Activated T-cell treated with anti-CD3 and anti-CD28 coated beads, Interleukin-2, amount 50 U/mL, for 24 hours (primary cell): ENCODE data around the gene CTBP2.

Source experiments
- DNase-seq: peaks from one replicate; pipeline ENCODE4 v3.0.0-alpha.2; 2020
- H3K27ac Mint-ChIP-seq: 2 replicates; pipeline ENCODE4 v1.8.0; 2020; ENCODE audit warnings: mild to moderate bottlenecking, mixed read lengths
- H3K27me3 Mint-ChIP-seq: 2 replicates; pipeline ENCODE4 v1.8.0; 2020; ENCODE audit warnings: mixed read lengths
- H3K36me3 Mint-ChIP-seq: 2 replicates; pipeline ENCODE4 v1.8.0; 2020; ENCODE audit warnings: low read depth, mixed read lengths
- H3K4me1 Mint-ChIP-seq: 2 replicates; pipeline ENCODE4 v1.8.0; 2020; ENCODE audit warnings: low read depth, mixed read lengths
- H3K4me3 Mint-ChIP-seq: 2 replicates; pipeline ENCODE4 v1.8.0; 2020; ENCODE audit warnings: mild to moderate bottlenecking, moderate library complexity, mixed read lengths
- H3K9me3 Mint-ChIP-seq: 2 replicates; pipeline ENCODE4 v1.8.0; 2020; ENCODE audit warnings: mixed read lengths

The CTBP2 gene

DNA sequence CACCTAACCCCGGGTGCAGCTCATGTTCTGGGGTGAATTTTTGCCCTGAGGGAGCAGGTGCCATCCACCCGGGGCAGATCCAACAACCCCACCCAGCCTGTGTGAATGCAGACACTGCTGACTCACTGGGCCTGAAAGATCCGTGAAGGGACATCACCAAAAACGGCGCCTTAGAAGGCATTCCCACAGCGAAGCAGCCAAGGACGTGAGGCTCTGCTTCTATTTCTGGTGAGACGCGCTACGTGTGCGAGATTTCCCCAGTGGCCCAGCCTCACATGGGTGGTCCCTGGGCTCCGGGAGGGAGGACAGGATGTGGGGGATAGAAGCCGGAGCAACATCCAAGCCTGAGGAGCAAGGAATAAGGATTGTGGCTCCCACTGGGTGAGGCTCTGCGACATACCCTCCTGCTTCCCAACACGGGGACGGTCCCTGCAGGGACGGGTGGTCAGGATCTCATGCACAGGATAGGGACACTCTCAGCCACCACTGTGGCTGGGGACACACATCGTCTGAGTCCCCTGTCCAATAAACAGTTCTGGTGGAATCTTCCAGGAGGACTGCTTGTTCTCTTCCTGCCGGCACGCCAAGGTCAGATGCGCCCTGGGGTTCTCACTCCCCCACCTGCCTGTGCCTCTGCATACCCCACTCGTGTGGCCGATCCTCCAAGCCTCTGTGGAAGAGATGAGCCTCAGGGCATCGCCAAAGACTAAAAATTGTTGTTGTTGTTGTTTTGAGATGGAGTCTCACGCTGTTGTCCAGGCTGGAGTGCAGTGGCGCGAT, 148.2 kb downstream of the CTBP2 start:
- H3K4me1 Mint-ChIP-seq = peaks cover 2% of the 10 kb centered on the region
- no peak for DNase-seq
- no peak overlapping the region for H3K27ac Mint-ChIP-seq
- H3K4me3 Mint-ChIP-seq = no peak overlapping the region
- no peaks in the 10 kb centered on the region for H3K36me3 Mint-ChIP-seq
- no peaks in the 10 kb centered on the region for H3K9me3 Mint-ChIP-seq
- peaks cover 4% of the 10 kb centered on the region for H3K27me3 Mint-ChIP-seq

DNA sequence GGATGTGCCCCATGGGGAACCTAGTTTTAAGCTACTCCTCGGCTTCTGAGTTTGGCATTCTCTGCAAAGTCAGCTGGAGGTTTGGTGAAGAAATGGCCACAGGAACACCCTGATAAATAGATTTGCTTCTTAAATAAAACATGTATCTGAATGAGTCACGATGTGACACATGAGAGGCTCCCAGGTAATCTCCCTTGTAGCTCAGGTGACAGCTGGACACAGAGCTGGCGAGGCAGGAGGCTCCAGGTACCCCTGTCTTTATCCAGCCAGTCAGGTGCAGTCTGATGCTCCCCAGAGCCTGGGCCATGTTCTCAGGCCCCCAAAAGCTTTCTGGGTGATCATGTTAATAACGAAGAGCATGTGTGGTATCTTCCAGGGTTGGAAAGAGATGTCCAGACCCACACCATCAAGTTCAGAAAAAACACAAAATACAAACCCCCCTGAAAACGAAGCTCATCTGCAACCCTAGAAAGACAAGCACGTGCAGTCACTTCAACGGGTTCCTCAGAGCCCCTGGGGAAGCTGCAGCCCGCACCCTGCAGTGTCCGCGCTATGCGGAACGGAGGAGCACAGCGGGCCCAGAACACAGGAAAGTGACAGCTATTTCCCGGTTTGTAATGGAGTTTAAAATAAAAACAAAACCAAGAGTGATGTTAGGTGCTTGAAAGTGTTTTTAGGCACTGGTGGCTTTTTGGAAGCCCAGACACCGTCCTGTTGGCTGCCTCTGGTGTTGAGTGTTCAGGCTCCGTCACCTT, 149.0 kb downstream of the CTBP2 start:
- H3K4me3 Mint-ChIP-seq = no peak overlapping the region
- no peaks in the 10 kb centered on the region for H3K9me3 Mint-ChIP-seq
- H3K36me3 Mint-ChIP-seq = no peaks in the 10 kb centered on the region
- H3K27ac Mint-ChIP-seq = no peak overlapping the region
- peaks cover 2% of the 10 kb centered on the region for H3K4me1 Mint-ChIP-seq
- peaks cover 4% of the 10 kb centered on the region for H3K27me3 Mint-ChIP-seq
- DNase-seq = no peak

DNA sequence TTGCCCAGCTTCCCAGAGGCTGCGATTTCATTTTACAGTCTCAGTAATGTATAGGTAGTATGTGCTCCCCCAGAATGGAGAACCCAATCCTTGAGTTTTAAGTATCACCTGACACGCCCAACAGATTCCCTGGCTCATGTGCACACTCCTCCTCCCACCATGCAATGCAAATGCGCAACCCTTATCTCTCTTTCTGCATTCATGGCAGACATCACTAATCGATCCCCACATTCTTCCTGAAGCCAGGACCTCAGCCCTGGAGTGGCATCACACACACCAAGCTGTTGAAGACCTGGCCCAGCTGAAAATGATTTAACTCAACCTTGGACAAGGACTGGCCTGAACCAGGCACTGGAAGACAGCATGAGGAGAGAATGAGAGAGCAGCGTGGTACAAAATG, 150.0 kb downstream of the CTBP2 start:
- DNase-seq = no peak
- H3K4me3 Mint-ChIP-seq = no peak overlapping the region
- H3K4me1 Mint-ChIP-seq = peaks cover 2% of the 10 kb centered on the region
- peaks cover under 1% of the 10 kb centered on the region for H3K27me3 Mint-ChIP-seq
- H3K36me3 Mint-ChIP-seq = no peaks in the 10 kb centered on the region
- H3K9me3 Mint-ChIP-seq = no peaks in the 10 kb centered on the region
- no peak overlapping the region for H3K27ac Mint-ChIP-seq

DNA sequence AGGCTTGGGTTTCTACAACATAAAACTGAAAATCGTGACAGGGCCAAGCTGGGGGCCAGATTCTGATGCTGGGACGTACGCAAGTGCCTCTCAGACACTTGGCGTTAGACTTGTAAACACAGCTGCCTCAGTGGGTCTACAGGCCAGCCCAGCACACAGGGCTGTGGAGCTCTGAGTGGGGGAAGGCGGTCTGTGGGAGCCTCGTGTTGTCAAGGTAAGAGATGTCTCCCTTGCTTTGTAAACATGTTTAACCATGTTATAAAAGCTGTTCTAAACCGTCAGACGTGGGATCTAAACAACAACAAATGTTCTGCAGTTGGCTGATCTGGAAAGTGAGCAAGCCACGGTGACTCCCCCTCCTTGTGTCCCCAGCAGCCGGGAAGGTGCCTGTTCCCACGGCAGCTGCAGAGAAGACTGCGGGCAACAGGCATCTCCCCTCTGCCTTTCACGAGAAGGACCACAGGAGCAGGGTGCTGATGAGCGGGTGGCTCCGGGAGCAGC, 150.7 kb downstream of the CTBP2 start:
- DNase-seq = no peak
- Mint-ChIP-seq H3K9me3 (no peaks in the 10 kb centered on the region), H3K4me1 (peaks cover 1% of the 10 kb centered on the region), H3K36me3 (no peaks in the 10 kb centered on the region), H3K27ac (no peak overlapping the region), H3K4me3 (no peak overlapping the region), H3K27me3 (no peaks in the 10 kb centered on the region)

DNA sequence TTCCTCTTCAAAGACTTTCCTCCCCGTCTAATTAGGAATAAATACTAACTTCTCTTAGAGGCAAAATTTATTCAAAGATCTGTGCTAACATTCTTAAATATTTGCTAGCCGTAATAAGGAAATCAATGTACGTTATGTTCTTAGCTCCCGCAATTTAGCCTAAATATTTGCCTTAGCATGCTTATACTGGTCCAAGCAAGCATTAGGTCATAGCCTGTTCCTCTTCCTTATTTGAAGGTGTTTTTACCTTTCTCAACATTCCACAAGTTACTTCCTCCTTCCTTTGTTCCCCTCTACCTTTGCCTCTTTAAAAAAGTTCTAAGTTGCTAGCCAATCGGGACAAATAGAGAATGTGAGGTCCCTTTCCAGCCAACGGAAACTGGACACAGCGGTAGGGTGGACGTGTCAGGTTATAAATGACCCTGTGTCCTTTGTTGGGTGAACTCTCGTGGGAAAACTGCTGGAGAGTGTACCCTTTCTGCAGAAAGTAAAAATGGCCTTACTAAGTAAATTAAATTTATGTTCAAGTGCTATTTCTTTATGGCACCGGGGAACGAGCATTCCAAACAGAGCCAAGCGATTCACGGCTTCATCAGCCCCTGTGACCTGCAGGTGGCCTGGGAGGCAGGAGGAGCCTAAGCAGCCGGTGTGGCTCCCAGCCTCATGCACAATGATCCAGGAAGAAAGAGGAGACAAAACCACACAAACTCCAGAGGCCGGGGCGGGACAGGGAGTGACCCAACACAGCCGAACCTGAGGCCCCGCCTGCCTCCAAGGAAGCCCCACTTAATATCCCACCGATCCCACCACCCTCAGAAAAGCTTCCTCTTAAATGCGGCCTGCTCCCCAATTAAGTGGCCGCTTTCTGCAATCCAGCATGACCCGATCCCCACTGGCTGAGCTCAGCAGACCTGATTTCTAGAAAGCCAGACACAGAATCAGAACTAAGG, 151.4 kb downstream of the CTBP2 start:
- Mint-ChIP-seq H3K4me3 (no peak overlapping the region), H3K9me3 (no peaks in the 10 kb centered on the region)
- no peak for DNase-seq

DNA sequence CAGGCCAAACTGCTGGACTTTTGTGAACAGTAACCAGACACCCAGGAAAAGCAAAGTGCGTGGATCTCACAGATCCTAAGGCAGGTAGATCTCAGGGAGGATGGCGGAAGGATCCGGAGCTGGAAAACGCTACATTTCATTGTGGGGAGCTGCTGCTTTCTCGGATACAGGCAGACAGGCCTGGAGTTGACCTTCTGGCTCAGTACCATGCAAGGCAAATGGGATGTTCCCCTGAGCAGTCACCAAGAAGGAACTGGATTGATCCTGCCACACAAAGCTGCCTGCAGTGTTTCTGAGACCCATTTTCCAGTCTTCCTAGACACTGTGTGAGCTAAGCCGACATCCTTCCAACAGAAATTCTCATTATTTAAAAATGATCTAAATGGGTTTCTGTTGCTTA, 152.9 kb downstream of the CTBP2 start:
- no peak overlapping the region for H3K4me3 Mint-ChIP-seq
- DNase-seq = no peak
- no peak overlapping the region for H3K27ac Mint-ChIP-seq
- H3K36me3 Mint-ChIP-seq = no peaks in the 10 kb centered on the region
- H3K9me3 Mint-ChIP-seq = no peaks in the 10 kb centered on the region
- H3K4me1 Mint-ChIP-seq = no peaks in the 10 kb centered on the region
- peaks cover 3% of the 10 kb centered on the region for H3K27me3 Mint-ChIP-seq

More for the DNA sequence above, 151.4 kb downstream of the CTBP2 start:
- no peak overlapping the region for H3K27ac Mint-ChIP-seq
- no peaks in the 10 kb centered on the region for H3K36me3 Mint-ChIP-seq
- H3K27me3 Mint-ChIP-seq = no peaks in the 10 kb centered on the region
- no peaks in the 10 kb centered on the region for H3K4me1 Mint-ChIP-seq

DNA sequence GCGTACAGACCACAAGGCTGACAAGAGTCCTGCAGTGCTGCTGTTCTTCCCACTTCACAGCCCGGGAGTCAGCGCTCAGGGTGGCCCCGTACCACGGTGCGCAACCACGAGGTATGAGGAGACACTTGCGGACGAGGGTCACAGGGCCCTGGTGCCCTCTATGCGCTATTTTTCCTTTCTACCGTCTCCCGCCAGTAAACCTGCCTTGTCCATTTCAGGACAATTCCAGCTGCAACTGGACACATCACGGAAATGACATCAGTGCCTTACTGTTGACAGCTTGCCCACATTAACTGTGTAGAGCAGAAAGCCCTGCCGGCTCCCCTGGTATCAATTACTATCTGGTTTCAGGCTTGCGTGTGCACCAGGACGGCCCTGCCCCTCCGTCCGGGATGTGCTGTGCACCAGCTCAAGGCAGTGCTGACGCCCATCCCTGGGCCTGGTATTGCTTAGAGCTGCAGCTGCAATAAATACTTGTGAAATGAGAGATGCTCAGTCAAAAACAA, 153.4 kb downstream of the CTBP2 start:
- no peaks in the 10 kb centered on the region for H3K36me3 Mint-ChIP-seq
- no peak overlapping the region for H3K27ac Mint-ChIP-seq
- H3K4me1 Mint-ChIP-seq = no peaks in the 10 kb centered on the region
- H3K4me3 Mint-ChIP-seq = no peak overlapping the region
- H3K9me3 Mint-ChIP-seq = no peaks in the 10 kb centered on the region
- no peak for DNase-seq
- peaks cover 3% of the 10 kb centered on the region for H3K27me3 Mint-ChIP-seq

DNA sequence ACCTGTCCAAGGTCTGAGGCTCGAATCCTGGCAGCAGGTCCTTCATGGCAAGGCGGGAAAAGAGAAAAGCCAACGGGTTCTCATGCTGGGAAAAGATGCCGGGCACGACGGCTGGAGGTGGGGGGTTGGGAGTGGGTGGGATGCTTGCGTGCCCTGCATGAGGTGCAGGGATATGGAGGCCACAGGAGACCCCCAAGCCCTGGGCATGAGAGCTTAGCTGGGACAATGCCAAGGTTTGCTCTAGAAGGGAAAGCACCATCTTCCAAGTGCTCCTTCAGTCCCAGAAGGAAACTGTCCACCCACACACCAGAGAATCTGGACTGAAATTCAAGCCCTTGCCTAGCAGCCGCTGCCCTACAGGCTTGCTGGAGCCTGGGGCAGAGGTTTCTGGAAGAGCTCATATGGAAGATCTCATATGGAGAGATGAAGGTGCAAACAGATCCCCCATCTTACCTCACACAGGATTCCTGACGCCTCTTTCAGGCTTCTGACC, 154.1 kb downstream of the CTBP2 start:
- Mint-ChIP-seq H3K36me3 (no peaks in the 10 kb centered on the region), H3K27me3 (peaks cover 3% of the 10 kb centered on the region), H3K9me3 (no peaks in the 10 kb centered on the region), H3K4me3 (no peak overlapping the region), H3K4me1 (no peaks in the 10 kb centered on the region), H3K27ac (no peak overlapping the region)
- no peak for DNase-seq

DNA sequence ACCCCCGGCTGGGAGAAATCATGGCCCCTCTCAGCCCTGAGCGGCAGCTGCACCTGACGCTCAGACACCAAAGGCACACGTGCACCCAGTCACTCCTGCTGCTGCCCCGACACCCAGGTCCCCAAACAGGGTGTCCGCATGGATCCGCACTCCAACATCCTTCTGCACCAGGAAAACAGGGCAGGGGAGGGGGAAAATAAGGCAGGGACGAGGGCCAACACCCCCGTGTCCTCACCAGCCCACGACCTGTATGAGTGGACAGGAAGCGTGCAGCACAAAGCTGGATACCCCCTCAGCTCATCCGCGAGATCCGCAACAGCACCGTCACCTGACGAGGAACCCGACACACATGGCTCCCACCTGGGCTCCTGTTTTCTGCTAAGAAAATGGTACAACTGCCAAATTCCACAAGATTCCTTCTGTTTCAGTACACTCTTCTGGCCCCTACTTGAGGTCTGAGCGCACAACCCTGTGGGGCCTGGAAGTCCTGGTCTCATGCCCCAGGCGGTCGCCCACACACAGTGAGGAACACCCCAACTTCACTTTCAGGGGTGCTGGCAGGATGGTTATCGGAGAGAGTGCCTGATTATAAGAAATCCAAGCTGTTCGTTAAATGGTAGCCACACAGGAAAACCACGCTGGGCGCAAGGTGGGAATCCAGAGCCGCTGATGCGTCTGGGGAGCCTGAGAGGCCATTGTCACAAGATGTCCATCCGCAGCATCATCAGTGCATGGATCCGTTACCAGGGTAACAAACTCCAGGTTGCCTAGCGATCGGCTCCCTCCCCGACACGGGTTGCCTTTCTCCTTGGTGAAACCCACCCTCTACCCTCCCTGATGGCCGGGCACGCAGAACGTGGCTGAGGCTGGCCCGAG, 154.8 kb downstream of the CTBP2 start:
- Mint-ChIP-seq H3K27ac (no peak overlapping the region), H3K36me3 (no peaks in the 10 kb centered on the region), H3K4me1 (no peaks in the 10 kb centered on the region), H3K9me3 (no peaks in the 10 kb centered on the region), H3K4me3 (no peak overlapping the region), H3K27me3 (peaks cover 3% of the 10 kb centered on the region)
- peak; percentile 9 for DNase-seq

DNA sequence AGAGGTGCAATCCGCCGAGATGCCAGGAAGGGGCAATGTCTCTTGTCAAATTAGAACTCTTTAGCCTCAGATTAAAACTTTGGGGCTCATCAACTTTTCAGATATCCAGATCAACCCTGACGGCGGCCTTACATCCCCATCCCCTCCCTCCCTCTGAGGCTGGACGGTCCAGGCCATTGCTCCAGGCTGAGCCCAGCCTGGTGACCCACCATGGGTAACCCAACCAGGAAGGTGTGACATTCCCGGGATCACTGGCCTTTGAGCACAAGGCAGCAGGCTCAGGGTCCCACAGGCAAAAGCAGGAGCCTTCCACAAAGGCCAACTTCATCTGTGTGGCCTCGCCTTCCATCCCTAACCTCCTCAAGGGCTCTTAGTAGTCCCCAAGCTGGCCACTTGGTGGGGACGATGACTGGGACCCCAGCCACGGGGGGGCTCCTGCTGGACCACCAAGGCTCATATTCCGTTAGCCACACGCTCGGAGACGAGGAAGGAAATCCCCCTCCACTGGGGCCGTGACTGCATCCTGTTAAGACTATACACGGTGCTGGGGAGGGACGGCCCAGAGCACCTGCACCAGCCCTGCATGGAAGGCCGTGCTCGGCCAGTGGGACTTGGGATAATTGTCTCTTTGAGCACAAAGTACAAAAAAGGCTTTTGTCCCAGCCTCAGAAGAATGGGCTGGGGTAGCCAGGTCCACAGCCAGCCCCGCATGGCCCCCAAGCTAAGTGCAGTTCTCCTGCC, 155.6 kb downstream of the CTBP2 start:
- Mint-ChIP-seq H3K4me3 (no peak overlapping the region), H3K4me1 (no peaks in the 10 kb centered on the region), H3K9me3 (no peaks in the 10 kb centered on the region), H3K27ac (no peak overlapping the region), H3K27me3 (peaks cover 3% of the 10 kb centered on the region), H3K36me3 (no peaks in the 10 kb centered on the region)
- DNase-seq = peak; percentile 5

DNA sequence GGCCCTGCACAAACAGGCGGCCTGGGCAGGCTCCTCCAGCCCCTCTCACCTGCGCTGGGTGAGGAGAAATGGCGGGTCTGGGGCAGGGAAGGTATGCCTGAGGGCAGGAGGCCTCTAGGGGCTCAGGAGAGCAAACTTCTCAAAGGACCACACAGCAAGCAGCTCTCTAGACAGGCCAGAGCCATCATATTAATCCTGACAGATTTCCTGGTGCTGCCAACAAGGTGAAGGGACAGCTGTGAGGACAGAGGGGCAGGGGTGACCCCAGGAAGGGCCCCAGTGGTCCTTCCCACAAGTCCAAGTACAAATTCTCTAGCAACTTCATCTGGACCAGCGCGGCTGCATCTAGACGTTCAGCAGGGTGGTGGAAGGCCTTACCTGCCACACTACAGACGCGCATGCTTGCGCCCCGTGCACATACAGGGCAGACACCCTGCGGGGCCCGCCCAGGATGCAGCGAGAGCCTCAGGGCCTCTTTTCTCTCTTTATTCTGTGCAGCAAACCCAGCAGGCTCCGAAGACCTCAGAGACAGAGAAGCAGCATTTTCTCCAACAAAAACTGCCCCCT, 156.4 kb downstream of the CTBP2 start:
- Mint-ChIP-seq H3K4me3 (no peak overlapping the region), H3K27ac (no peak overlapping the region), H3K9me3 (no peaks in the 10 kb centered on the region), H3K4me1 (no peaks in the 10 kb centered on the region), H3K36me3 (no peaks in the 10 kb centered on the region), H3K27me3 (peaks cover 3% of the 10 kb centered on the region)
- DNase-seq = peak; percentile 12

DNA sequence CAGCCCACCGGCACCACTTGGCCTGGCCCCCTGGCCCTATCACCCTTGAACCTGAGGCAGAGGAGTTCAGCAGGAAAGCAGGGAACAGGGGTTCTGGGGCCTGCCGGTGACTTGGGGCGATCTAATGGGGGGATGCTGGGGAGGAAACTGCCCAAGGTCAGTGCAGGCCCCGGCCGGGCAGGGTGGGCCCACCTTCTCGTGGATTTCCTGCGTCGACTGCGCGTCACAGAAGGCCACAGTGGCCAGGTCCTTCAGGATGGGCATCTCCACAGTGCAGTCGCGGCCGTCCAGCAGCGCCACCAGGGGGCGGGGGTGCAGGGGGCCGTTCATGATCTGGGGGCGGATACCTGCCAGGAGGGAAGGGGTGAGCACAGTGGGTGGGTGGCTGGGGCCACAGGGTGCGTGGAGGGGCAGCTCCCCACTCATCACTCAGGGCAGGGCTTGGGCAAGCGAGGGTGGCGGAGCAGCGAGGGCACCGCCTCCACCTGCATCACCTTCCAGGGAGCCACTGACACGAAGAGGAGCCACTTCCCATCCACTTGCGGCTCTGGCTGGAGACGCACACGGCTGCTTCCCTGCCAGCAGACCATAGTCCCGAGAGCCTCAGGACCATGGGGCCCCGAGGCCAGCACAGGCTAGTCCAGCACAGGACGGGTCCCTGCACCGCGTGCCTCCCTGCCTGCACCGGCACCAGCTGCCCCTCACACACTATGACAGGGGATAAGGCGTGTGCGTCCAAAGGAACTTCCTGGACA, 157.0 kb downstream of the CTBP2 start:
- Mint-ChIP-seq H3K36me3 (no peaks in the 10 kb centered on the region), H3K4me1 (no peaks in the 10 kb centered on the region), H3K9me3 (no peaks in the 10 kb centered on the region), H3K27ac (no peak overlapping the region), H3K4me3 (no peak overlapping the region), H3K27me3 (peaks cover 3% of the 10 kb centered on the region)
- peak; percentile 16 for DNase-seq
